GM21360 (cell line): Measurements from ENCODE around the gene CLN5.
"Not testable (repeated sequence)": the region's sequence is repeated elsewhere in the genome, so short reads cannot be mapped to it uniquely, and the experiment has no call there.

ENCODE experiments used
- ATAC-seq: cut with Tn5 transposase; IDR thresholded peaks from one replicate; pipeline ENCODE4 v1.9.1; 2021; ENCODE audit warnings: mild to moderate bottlenecking, moderate library complexity; ENCODE audit not compliant: unreplicated experiment

Gene CLN5

DNA sequence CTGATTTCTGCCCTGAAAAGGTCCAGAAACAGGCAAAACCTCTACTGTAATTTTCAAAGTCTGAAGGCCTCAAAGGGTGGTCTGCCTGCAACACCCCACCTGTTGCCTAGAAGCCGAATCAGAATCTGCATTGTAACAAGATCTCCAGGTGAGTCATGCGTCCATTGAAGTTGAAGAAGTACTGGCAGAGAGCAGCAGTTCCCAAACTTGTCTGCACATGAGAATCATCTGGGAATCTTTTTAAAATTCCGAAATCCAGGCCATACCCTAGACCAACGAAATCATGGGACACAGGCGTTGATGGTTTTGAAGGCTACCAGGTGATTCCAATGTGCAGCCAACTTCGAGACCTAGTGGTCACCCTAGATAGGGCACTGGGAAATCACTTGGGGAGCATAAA lies 16.0 kb upstream of the CLN5 start:
- ATAC-seq: no peak

DNA sequence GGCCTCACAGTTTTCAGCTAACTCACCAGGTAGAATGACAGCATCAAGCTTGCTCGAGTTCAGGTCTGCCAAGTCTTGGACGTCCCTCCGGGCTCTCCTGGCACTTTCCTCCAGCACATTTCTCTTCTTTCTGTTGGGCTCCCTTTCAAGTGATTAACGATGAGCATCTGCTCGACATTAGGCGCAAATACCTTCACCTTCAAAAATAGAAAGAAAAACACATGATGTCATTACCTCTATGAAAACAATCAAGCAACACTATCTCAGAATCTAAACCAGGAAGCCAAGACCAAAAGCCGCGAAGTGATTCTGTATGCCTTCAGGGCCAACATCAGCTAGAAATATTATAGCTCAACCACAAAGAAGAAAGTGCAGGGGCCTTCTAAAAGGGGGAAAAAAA lies 15.4 kb upstream of the CLN5 start:
- ATAC-seq: no peak

DNA sequence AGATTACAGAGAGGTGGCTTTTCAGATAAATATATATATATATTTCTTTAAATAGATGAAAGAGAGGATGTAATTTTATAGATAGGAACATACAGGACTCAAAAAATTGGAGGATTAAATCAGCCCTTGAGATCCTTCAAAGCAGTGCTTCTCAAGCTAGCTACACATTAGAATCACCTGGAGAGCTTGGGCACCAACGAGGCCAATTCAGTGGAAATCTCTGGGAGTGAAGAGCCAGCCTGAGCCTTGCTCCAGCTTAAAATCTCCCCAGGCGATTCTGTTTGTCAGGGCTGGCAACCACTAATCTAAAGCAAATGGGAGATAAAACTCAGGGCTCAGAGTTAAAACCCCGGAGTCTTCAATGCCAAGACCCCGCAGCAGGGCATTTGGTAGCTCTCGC lies 15.0 kb upstream of the CLN5 start:
- no peak for ATAC-seq

DNA sequence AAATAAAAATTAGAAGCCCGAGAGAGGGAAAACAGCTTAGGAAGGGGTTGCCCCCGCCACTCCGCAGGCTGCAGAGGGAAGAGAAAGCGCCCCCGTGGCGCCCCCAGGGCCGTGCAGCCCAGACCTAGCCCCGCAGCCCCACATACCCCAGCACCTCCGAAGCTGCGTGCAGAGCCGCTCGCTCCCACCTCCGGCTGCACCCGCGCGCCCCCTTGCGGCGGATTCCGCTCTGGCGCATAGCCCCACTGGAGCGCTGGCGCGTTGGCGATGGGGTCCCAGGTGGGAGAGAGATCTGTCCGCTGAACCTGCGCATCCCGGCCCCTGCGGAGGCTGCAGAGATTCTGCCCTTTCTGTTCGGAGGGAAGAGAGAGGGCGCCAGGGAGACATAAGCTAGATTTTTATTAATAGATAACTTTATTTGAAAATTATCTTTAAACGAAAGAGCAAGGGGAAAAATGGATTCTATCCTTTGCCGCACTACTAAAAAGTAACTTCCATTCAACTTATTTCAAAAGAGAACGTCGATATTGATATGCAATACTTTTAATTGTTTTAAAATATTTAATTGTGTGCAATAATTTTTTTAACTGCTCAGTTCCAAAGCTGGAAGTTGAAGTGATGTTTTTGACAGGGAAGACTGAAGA lies 11.7 kb upstream of the CLN5 start:
- ATAC-seq: peak; percentile 100

DNA sequence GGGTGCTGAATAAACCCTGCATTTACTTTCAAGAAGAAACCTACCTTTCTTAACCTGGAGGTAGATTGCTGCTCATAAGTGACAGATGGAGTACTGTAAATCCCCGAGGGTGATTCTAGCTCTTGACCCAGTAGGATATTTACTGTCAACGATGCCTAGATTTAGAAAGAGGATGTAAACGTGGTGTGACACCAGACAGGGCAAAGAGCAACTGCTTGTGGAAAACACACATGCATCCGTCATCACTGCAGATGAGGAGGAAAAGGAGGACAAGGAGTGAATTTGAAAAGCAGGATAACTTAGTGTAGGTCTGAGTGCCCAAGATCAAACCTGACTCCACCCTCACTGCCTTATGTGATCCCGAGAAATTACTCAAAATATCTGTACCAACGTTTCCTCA lies 9.8 kb upstream of the CLN5 start:
- ATAC-seq: no peak

DNA sequence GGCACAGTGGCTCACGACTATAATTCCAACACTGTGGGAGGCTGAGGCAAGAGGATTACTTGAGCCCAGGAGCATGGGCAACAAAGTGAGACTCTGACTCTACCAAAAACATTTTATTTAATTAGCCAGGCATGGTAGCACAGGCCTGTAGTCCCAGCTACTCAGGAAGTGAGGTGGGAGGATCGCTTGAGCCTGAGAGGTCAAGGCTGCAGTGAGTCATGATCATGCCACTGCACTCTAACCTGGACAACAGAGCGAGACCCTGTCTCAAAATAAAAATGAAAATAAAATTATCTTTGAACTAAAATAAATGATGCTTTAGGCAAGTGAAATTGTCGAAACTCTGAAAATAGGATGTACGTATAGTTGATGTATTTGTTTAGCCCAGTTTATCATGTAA lies 8.2 kb upstream of the CLN5 start:
- no peak for ATAC-seq

DNA sequence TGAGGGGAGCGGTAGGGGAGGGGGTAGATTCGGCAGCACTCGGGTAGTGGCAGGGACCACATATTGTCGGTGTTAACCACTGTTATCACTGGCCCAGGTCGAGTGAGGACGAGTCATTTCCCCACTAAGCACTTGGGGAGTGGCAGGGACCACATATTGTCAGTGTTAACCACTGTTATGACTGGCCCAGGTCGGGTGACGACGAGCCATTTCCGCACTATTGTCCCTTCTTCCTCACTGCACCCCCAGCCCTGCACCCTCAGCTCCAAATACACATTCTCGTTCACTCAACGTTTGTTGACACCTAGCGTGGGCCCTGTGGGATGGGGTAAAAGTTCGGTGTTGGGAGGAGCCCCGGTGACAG lies 467 bp upstream of the CLN5 start:
- ATAC-seq: peak; percentile 39

DNA sequence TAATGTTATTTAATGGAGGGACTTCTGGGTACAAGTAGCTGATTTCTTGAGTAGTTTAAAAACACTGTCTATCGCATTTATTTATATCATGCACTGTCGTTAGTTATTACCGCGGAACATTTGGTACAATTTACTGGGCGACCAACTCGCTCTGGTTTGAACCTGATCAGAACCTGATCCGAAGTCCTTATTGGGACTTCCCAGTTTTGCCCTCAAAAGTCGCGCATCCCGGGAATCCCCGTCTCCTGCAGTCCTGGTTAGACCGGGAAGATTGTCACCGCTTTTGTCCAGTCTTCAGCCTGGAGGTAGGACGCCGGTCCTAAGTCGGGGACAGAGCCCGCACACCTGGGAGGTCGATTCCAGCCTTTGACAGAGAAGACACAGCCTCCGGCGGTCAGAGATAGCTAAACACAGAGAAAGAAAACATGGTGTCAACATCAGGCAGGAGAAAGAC lies 694 bp downstream of the CLN5 start:
- ATAC-seq: no peak

DNA sequence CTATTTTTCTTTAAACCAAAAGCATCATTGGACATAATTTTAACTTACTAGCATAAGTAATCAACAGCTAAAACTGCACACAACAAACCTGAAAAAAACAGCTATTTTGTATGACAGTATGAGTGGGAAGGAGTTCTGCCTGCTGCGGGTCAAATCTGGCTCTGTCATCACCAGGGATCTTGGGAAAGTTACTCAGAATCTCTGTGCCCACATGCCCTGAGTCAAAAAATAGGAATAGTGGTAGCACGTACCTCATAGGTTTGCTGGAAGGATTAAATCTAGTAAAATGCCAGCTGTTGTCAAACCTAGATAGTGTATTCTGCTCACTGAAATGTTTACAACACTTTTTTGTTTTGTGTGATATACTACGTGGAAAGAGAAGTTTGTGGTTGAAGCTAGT lies 1.1 kb downstream of the CLN5 start:
- no peak for ATAC-seq

DNA sequence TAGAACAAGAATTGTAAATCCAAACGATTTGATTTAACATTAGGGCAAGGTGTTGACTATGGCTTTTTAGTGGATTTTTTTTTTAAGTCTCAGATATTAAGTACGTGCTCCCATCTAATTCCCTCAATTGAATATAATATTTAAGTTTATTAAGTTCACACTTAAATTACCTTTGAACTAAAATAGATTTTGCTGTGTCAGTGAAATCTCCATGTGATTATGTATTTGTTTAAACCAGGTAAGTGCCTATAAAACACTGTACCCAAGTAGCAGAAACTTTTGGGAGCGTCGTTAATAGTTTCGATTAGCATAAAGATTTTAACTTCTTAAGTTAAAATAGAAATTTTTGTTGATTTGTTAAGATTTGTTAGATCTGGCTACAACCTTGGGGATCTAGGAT lies 1.6 kb downstream of the CLN5 start:
- no peak for ATAC-seq

DNA sequence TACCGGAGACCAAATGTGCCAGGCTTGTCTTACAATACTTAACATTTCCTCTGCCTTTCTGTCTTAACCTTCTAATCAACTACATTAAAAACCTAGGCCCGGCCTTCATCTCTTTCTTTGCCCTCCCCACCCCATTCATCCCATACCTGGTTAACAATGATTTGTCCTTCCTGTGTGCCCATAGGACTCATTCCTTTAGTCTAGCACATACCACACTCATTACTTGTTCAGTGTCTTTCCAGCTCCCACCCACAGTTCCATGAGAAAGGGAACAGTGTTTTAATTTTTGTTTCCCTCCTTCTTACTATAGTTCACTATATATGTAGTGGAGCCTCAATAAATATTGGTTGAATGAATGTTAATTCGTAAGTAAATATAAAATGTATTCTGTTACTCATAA lies 2.4 kb downstream of the CLN5 start:
- ATAC-seq: no peak

DNA sequence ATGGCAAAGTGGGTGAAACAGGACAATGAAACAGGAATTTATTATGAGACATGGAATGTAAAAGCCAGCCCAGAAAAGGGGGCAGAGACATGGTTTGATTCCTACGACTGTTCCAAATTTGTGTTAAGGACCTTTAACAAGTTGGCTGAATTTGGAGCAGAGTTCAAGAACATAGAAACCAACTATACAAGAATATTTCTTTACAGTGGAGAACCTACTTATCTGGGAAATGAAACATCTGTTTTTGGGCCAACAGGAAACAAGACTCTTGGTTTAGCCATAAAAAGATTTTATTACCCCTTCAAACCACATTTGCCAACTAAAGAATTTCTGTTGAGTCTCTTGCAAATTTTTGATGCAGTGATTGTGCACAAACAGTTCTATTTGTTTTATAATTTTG lies 8.6 kb downstream of the CLN5 start:
- no peak for ATAC-seq

DNA sequence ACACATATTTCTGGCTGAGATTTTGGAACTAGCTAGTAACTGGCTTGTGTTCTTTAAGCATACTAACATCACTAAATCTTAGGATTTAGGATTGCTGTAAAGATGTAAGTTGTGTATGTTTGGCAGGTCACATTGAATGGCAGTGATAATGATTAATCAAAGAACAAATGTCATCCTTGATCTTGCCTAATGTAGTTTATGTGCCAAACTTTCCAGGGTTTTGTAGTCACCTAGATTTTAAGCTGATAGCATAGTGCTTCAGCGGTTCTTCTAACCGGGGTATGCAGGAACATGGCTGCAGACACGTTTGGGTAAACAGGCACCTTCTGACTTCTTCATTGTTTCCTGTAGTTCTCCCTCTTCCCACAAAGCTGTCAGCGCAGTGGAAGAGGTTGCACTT lies 9.7 kb downstream of the CLN5 start:
- peak; percentile 26 for ATAC-seq

DNA sequence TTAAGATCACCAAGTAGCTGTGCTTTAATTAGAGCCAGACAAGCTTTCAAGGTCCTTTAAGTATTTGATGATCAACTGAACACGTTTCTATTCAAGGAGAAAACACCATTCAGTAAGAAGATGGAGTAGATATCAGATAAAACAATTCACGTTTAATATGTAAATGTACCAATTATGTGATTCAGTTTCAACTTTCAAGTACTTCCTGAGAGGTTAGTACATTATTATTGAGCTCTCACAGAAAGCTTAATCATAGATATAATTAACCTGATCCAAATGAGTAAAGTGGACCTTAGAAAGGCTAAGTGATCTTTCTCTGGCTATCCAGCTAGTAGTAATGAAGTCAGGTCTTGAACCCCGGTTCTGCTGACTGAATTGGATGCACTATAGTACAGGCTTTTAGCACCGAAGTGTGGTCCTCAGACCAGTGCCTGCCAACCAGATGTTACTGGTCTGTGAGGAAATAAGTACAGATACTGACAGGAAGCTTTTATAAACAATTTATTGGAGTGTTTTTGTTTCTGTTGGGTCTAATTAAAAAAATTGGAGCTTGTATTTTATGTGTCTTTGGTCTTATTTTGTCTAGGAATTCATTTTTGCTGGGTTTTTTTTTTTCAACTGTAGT lies 10.2 kb downstream of the CLN5 start:
- peak; percentile 39 for ATAC-seq

DNA sequence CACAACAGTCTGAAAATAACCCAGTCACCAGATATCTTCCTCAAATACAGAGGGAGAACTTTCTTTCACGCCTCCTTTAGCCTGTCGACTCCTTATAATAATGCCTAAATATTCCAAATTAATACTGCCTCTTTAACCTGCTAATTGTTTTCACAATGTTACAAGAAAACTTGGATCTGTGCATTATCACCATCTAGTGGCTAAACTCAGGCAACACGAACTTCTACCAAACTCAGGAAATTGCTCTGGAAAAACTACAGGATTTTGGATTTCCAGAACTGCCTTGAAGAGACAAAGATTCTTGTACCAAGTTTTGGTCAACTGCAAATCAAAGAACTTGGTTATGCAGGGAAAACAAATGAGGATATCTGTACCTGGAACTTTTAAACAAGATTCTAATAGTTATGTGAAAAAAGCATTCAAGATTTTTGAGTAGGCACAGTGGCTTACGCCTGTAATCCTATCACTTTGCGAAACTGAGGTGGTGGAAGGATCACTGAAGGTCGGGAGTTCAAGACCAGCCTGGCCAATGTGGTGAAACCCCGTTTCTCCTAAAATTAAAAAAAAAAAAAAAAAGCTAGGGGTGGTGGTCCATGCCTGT lies 10.8 kb downstream of the CLN5 start:
- no peak for ATAC-seq

DNA sequence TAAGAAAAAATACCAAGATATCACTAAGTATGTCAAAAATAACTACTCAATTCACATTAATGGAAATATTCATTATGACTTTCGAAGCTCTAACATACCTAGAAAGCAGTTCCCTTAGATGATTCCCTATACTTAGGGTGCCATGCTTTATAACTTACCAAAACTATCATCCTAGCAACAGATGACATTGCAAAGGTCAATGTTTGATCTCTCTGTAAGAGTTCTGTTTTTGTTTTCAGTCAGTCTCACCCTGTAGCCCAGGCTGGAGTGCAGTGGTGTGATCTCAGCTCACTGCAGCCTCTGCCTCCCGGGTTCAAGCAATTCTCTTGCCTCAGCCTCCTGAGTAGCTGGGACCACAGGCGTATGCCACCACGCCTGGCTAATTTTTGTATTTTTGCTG lies 16.5 kb downstream of the CLN5 start:
- not testable (repeated sequence) for ATAC-seq

DNA sequence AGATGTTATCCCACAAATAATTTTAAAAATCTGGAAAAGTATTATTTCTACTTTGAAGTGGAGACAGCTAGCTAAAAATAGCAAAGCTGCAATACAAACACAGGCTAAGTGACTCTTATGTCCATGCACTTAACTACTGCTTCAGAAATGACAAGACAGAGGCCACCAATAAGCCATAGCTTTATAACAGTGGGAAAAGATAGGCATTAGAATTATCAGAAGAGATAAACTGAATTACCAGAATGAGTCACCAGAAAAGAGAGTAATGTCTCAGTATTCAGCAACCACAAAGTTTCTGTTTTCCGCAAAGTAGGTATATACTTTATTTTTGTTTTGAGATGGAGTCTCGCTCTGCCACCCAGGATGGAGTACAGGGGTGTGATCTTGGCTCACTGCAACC lies 17.1 kb downstream of the CLN5 start:
- no peak for ATAC-seq

DNA sequence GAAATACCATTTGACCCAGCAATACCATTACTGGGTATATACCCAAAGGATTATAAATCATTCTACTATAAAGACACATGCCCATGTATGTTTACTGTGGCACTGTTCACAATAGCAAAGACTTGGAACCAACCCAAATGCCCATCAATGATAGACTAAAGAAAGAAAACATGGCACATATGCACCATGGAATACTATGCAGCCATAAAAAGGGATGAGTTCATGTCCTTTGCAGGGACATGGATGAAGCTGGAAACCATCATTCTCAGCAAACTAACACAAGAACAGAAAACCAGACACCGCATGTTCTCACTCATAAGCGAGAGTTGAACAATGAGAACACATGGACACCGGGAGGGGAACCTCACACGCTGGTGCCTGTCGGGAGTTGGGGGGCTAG lies 17.8 kb downstream of the CLN5 start:
- ATAC-seq: not testable (repeated sequence)

DNA sequence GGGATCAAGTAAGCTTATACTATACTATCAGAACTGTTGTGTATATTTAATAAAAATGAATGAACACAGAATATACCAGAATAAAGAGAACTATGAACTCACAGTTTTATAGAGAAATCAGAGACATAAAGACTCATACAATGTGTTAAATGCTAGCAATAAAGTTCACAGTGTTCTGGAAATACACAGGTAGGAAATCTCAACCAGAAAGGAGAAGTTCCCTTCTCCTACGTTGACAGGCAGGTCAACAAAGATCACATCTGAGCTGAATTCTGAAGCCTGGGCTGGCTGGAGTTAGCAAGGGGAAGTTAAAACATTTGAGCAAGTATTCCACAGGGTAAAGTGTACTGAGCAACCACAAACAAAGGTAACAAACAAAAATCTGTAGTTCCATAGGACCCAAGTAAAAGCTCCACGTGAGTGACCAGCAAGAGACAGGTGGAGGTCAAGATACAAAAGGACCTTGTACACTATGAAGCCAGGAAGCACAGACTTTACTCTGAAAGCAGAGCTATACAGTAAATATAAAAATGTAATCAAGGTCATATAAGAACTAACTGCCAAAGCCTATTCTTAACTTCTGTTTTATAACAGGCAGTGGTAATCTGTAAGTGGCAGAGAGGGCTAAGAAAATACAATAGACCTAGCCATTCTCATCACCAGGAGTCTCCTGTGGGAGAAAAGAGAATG lies 22.1 kb downstream of the CLN5 start:
- no peak for ATAC-seq

DNA sequence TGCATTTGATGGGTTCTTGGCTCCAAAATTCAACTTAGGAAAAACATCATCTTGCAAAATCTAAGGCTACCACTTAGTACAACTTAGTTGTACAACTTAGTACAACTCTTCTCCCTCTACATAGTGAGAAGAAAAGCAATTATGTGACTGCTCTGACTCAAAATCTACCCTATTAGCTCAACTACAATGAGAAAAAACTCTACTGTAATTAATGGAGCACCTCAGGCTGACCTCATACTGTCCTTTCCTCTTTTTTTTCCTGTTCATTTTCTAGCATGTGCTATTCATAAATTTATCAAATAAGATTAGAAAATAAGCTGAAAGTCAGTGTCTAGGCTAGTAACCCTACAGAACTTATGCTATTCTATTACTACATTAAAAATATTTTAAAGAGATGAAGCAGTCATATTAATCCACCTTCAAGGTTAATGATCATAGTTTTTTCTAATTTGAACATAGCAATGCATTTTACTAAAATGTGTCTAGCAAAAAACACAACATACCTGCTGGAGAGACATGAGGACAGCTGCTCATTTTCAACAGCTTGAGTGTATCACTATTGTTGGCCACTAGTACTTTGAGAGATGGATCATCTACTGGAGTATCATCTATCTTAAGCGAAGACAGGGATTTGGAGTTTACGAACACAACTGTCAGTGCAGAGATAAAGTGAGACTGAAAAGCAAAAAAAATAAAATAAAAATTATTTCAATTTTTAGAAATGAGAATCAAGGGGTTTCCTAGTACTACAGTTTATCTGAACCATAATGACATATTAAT lies 23.2 kb downstream of the CLN5 start:
- no peak for ATAC-seq

DNA sequence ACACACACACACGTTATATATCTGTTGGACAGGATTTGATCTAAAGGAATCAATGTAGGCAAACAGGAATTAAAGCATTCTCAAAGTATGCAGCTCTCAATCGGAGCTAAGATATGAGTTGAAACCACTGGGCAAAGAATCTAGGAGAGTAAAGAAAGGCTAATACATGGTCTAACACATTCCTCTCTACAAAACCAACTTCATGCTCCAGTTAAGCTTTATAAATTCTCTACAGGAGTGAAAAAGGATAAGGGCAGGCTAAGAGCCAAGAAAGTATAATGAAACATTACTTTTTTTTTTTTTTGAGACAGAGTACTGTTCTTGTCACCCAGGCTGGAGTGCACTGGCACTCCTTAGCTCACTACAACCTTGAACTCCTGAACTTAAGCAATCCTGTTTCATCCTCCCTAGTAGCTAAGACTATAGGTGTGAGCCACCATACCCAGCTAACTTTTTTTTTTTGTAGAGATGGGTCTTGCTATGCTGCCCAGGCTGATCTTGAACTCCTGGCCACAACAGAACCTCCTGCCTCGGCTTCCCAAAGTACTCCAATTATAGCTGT lies 24.5 kb downstream of the CLN5 start:
- no peak for ATAC-seq
